Thyroid gland (tissue), 4 donors: ENCODE results near the gene PARG. TPM values are rescaled to one million over a fixed set of nuclear protein-coding genes. Genes with fewer than 3 reads are reported as not detected.
"Not testable (repeated sequence)": the region's sequence is repeated elsewhere in the genome, so short reads cannot be mapped to it uniquely, and the experiment has no call there.

Source experiments
- DNase-seq, 2 donors: peaks; one replicate each; pipeline ENCODE4 v3.0.0-alpha.2; 2019
- H3K27ac ChIP-seq, 3 donors: fragments of 200-600 bp; sonication (generic); 1 replicate in 2 of 3; 2 replicates in 1 of 3; pipeline ENCODE4 v1.5.1; 2016 to 2019; ENCODE audit warnings: mild to moderate bottlenecking in 1 of 3, moderate library complexity in 1 of 3
- H3K27me3 ChIP-seq: fragments of 200-600 bp; sonication (generic); one replicate; pipeline ENCODE4 v1.5.1; 2019
- H3K36me3 ChIP-seq, 2 donors: fragments of 200-600 bp; sonication (generic); one replicate each; pipeline ENCODE4 v1.5.1; 2016 to 2019
- H3K4me1 ChIP-seq, 2 donors: fragments of 200-600 bp; sonication (generic); one replicate each; pipeline ENCODE4 v1.5.1; 2017 to 2019
- H3K4me3 ChIP-seq, 3 donors: fragments of 200-600 bp; sonication (generic); replicated peaks in 1 of 3; 1 replicate in 2 of 3; 2 replicates in 1 of 3; pipeline ENCODE4 v1.5.1; 2016; ENCODE audit warnings: mild to moderate bottlenecking in 1 of 3
- H3K9me3 ChIP-seq: fragments of 200-600 bp; sonication (generic); one replicate; pipeline ENCODE4 v1.5.1; 2017
- POLR2A ChIP-seq, 2 donors: fragments of 450-650 bp; IDR thresholded peaks; one replicate each; pipeline ENCODE4 v1.6.1; 2017; ENCODE audit warnings: antibody characterized with exemption in 2 of 2, mild to moderate bottlenecking in 2 of 2, moderate library complexity in 1 of 2
- WGBS, 2 donors: methylation state at CpG; one replicate each; pipeline ENCODE4 v1.1.5; 2017; 5-methylcytosine and 5-hydroxymethylcytosine counted together
- intact Hi-C: fragments of 100-400 bp; cut with DNase I; formaldehyde crosslinking; loops from one replicate; pipeline ENCODE4 v1.15.1; 2023
- small RNA-seq: library from RNA; depleted of rRNA; stranded (forward); fragments of <200 nt; gene quantifications from one replicate; pipeline ENCODE3, GENCODE V24; 2016
- total RNA-seq, 4 donors: library from RNA; depleted of rRNA; stranded (reverse); fragments of >200 nt; gene quantifications; one replicate each; pipeline ENCODE4 v1.2.3, GENCODE V29; 2016
- TF ChIP-seq, protein P1 (sequence below), 6 experiments: fragments of 200-600 bp in 3 of 6; fragments of 450-650 bp in 3 of 6; sonication (generic) in 3 of 6; IDR thresholded peaks; one replicate each; pipeline ENCODE4 v1.5.1; 2016 to 2019; ENCODE audit warnings: antibody characterized with exemption in 6 of 6, mild to moderate bottlenecking in 2 of 6, inconsistent platforms in 1 of 6, moderate library complexity in 1 of 6

PARG gene
- total RNA-seq, 4 donors from 2014 or later: 22.0 to 32.4 (median 23.5) TPM

DNA sequence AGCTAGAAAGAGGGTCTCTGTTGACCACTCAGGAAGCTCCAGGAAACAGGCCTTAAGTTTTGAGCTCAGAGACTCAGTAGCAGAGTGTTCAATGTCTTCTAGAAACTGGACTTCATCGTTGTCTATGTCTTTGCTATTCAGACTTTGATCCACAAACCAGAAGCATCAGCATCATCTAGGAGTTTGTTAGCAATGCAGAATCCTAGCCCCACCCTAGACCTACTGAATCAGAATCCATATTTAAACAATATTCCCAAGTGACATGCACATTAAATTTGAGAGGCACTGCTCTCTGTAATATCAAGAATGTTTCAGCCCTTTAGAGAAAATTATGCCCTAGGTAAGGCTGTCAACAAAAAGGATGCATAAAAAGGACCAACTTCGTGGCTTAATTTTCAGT lies 166.8 kb downstream of the PARG start:
- no peak for DNase-seq
- Histone ChIP-seq H3K27ac (no peak overlapping the region), H3K4me1 (no peaks in the 10 kb centered on the region), H3K36me3 (no peaks in the 10 kb centered on the region), H3K9me3 (no peaks in the 10 kb centered on the region), H3K4me3 (no peak overlapping the region), H3K27me3 (no peaks in the 10 kb centered on the region)
- no peak for TF ChIP-seq POLR2A (IDR thresholded peaks at IDR 0.05)
- TF ChIP-seq, protein P1, sequence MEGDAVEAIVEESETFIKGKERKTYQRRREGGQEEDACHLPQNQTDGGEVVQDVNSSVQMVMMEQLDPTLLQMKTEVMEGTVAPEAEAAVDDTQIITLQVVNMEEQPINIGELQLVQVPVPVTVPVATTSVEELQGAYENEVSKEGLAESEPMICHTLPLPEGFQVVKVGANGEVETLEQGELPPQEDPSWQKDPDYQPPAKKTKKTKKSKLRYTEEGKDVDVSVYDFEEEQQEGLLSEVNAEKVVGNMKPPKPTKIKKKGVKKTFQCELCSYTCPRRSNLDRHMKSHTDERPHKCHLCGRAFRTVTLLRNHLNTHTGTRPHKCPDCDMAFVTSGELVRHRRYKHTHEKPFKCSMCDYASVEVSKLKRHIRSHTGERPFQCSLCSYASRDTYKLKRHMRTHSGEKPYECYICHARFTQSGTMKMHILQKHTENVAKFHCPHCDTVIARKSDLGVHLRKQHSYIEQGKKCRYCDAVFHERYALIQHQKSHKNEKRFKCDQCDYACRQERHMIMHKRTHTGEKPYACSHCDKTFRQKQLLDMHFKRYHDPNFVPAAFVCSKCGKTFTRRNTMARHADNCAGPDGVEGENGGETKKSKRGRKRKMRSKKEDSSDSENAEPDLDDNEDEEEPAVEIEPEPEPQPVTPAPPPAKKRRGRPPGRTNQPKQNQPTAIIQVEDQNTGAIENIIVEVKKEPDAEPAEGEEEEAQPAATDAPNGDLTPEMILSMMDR (IDR thresholded peaks at IDR 0.05): no peak
- intact Hi-C loops: no loop called here
- 74 to 84% methylated on average over 2 of the region's 2 CpGs for WGBS, 2 donors

DNA sequence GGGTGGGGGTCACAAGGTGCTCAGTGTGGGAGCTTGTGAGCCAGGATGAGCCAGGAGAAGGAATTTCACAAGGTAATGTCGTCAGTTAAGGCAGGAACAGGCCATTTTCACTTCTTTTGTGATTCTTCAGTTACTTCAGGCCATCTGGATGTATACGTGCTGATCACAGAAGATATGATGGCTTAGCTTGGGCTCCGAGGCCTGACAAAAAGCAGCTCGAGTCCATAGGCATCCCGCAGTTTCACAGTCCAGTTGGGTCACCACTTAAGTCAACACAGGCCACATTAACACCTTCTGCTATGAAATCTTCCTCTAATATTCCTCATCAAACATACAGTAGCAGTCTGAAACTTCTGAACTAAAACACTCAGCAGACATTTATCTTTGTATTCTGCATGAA lies 168.9 kb downstream of the PARG start:
- intact Hi-C loops: not testable (repeated sequence)
- WGBS, 2 donors: 44 to 48% methylated on average over 5 of the region's 5 CpGs

DNA sequence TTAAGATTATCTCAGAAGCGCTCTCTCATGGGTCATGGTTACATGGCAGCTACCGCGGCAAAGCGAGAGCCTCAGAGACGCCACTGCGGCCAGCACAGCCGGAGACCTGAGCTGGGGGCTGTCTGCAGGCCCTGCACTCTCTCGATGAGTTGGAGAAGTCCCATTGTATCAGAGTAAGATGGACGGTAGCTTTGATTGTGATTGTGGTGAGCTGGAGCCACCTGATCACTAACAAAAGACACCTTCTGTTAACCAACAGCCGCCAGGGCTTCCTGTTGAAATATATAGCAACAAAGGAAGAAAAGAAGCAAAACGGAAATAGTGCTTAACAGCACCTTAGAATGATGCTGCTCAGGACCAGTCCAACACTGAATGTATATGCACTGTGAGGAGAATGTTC lies 170.8 kb downstream of the PARG start:
- DNase-seq, H3K27ac ChIP-seq, H3K9me3 ChIP-seq, intact Hi-C loops, H3K4me3 ChIP-seq, H3K36me3 ChIP-seq, H3K4me1 ChIP-seq: not testable (repeated sequence)
- 28 to 44% methylated on average over 11 of the region's 11 CpGs for WGBS, 2 donors
- peaks cover 16% of the 10 kb centered on the region for H3K27me3 ChIP-seq

More for the DNA sequence above, 168.9 kb downstream of the PARG start:
- not testable (repeated sequence) for H3K4me3 ChIP-seq, H3K27ac ChIP-seq, H3K4me1 ChIP-seq, H3K36me3 ChIP-seq, H3K9me3 ChIP-seq, DNase-seq
- H3K27me3 ChIP-seq: peaks cover 12% of the 10 kb centered on the region

DNA sequence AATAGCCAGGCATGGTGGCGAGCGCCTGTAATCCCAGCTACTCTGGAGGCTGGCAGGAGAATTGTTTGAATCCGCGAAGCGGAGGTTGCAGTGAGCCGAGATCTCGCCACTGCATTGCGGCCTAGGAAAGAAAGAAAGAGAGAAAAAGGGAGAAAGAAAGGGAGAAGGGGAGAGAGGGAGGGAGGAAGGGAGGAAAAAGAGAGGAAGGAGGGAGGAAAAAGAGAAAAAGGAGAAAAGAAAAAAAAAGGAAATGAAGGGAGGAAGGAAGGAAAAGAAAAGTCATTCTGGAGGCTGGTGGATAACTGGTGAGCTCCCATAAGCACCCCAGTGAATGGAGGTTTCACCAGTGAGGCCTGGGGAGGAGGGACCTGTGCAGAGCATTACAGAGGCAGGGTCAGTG lies 172.1 kb downstream of the PARG start:
- H3K4me3 ChIP-seq: no peak overlapping the region
- no peak for TF ChIP-seq POLR2A (IDR thresholded peaks at IDR 0.05)
- TF ChIP-seq, protein P1 (IDR thresholded peaks at IDR 0.05): no peak
- H3K27me3 ChIP-seq: peaks cover 16% of the 10 kb centered on the region
- no peak overlapping the region for H3K27ac ChIP-seq
- H3K36me3 ChIP-seq: no peaks in the 10 kb centered on the region
- H3K4me1 ChIP-seq: no peaks in the 10 kb centered on the region
- no peak for DNase-seq
- intact Hi-C loops: no loop called here
- no peaks in the 10 kb centered on the region for H3K9me3 ChIP-seq
- WGBS, 2 donors: 97% methylated on average over 8 of the region's 8 CpGs

DNA sequence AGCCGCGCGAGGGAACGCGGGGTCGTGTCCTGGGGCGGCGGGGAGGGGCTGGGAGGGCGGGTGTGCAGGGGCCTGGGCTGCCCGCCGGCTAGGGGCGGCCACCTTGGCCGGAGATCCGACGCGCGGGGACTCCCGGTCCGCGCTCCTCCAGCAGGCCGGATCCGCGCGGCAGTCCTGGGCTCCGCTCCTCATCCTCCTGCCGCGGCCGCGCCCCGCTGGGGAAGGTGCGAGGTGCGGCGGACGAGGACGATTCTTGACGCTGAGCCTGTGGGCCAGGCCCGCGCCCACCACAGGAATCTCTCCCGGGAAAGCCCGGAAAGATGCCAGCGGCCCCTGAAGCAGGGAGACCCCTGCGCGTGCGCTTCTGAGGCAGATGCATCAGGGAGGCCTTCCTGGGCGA lies 173.1 kb downstream of the PARG start:
- peaks cover 16% of the 10 kb centered on the region for H3K27me3 ChIP-seq
- no peaks in the 10 kb centered on the region for H3K4me1 ChIP-seq
- no peaks in the 10 kb centered on the region for H3K9me3 ChIP-seq
- no peak overlapping the region for H3K27ac ChIP-seq
- WGBS, 2 donors: 3% methylated on average over 7 to 32 of the region's 45 CpGs
- TF ChIP-seq POLR2A (IDR thresholded peaks at IDR 0.05): no peak
- TF ChIP-seq, protein P1 (IDR thresholded peaks at IDR 0.05): no peak
- no peaks in the 10 kb centered on the region for H3K36me3 ChIP-seq
- intact Hi-C loops: no loop called here
- no peak overlapping the region for H3K4me3 ChIP-seq
- no peak for DNase-seq

DNA sequence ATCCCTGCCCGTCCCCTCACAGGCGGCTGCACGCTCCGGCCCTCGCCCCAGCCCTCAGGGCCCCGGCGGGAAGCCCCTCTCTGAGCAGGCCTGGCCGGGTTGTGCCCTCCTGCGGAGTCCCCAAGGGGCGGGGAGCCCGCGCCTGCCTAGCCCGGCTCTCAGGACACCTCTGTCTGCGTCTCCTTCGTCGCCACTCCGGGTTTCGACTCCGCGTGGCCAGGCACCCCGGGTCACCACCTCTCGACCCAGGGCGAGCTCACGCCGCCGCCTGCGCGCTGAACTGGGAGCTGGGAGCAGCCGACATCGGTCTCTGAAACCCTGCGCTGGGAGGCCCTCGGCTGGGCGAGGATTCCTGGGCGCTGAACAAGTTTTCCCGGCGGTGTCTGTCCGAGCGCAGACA lies 173.5 kb downstream of the PARG start:
- peaks cover 16% of the 10 kb centered on the region for H3K27me3 ChIP-seq
- no peaks in the 10 kb centered on the region for H3K9me3 ChIP-seq
- no peak overlapping the region for H3K27ac ChIP-seq
- no peak for TF ChIP-seq POLR2A (IDR thresholded peaks at IDR 0.05)
- TF ChIP-seq, protein P1 (IDR thresholded peaks at IDR 0.05): no peak
- DNase-seq: no peak
- no peak overlapping the region for H3K4me3 ChIP-seq
- 12% methylated on average over 3 of the region's 38 CpGs; no CpG with 5 or more reads in 1 of the 2 donors for WGBS, 2 donors
- intact Hi-C loops: no loop called here
- no peaks in the 10 kb centered on the region for H3K4me1 ChIP-seq
- H3K36me3 ChIP-seq: no peaks in the 10 kb centered on the region

Small RNA genes lying within 50 kb of the gene (small RNA-seq; reads per million reads assigned to genes)
- gene RNA5SP317: not detected
- not detected for gene SNORA74C-2

Other genes starting within 250 kb of the PARG start
- 100 to 1,000 TPM in 1 of 4 donors, 10 to 100 TPM in 3; 24.3 to 113 (median 70.0) TPM for gene OGDHL, start 179.7 kb downstream of the PARG start, total RNA-seq
- 10 to 100 TPM; 18.9 to 48.9 (median 25.0) TPM for gene TIMM23B, start within 50 bp of the PARG start, total RNA-seq
- 10 to 100 TPM; 11.5 to 21.2 (median 18.3) TPM for gene AGAP6, start 46.4 kb upstream of the PARG start, total RNA-seq
- gene WASHC2A, start 125.9 kb upstream of the PARG start, total RNA-seq: 10 to 100 TPM; 29.2 to 42.2 (median 37.1) TPM